AG08396 (cell line): ENCODE results near the gene CELSR1.
"Not testable (repeated sequence)": the region's sequence is repeated elsewhere in the genome, so short reads cannot be mapped to it uniquely, and the experiment has no call there.

Experiments used
- DNase-seq: peaks from one replicate; pipeline ENCODE4 v3.0.0; 2012; ENCODE audit warnings: low spot score, mixed read lengths

Gene CELSR1

DNA sequence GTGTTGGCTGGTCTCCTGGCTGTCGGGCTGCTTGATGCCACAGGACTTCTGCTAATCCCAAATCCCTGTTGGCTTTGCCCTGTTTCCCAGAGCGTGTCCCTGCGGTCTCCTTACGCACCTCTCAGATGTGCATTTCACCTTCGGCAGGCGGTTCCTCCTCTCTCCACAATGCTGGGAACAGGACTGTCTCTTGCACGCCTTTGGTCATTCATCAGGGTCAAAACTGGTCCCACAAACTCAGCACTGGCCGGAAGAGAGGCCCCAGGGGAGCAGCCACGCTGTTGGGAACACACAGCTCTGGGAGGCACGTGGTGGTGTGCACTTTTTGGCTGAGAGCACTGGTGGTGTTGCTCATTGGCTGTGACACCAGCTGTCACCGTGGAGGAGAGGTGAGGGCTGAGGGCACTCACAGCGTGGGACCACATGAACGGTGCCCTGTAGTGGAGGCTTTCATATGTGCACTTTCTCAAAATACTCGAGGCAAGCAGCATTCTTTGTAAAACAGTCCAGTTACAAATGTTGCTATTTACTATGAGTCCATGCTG is 217.2 kb downstream of the CELSR1 start:
- DNase-seq = no peak

DNA sequence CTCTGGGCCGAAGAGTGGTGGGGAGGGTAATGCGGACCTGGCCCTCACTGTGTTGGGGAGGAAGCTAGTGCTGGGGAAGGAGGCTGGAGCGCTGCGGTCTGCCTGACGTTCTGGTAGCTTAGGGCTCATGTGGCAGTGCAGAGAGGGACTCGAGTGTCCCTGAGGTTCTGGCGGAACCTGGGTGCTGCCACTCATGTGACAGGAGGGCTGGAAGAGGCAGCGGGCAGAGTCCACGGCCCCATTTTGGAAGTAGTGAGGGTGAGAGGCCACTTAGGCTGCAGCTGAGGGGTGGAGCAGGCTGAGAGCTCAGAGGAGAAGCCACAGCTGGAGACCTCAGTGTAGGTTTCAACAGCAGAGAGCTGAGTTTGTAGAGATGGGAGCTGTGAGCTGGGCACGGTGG is 218.1 kb downstream of the CELSR1 start:
- DNase-seq = no peak

DNA sequence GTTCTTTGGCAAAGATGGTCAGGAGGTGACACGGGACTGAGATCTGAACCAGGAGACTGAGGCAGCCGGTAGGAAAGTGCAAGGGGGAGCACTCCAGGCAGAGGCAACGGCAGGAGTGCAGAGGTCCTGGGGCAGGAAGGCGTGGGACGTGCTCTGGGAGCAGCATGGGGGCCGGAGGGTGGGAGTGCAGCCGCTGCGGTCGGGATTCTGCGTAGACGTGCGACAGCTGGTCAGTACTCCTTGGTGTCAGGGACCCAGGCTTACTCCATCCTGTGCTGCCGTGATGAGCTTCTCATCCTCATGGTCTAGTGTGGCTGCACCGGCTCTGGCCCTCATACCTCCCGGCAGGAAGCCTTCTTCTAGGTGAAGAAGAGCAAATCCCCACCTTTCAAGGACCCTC is 218.8 kb downstream of the CELSR1 start:
- no peak for DNase-seq

GRCh38 chr22:46317646-46318045 is 219.8 kb downstream of the CELSR1 start:
- DNase-seq = no peak

DNA sequence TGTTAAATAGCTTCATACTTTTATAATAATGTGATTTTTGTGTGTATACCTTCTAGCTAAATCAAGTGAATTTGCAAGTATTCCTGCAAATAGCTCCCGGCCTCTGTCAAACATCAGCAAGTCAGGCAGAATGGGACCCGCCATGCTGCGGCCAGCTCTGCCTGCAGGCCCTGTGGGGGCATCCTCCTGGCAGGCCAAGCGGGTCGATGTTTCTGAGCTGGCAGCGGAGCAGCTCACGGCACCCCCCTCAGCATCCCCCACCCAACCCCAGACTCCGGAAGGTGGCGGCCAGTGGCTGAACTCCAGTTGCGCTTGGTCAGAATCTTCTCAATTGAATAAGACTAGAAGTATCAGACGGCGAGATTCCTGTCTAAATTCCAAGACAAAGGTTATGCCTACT is 221.4 kb downstream of the CELSR1 start:
- DNase-seq = no peak

DNA sequence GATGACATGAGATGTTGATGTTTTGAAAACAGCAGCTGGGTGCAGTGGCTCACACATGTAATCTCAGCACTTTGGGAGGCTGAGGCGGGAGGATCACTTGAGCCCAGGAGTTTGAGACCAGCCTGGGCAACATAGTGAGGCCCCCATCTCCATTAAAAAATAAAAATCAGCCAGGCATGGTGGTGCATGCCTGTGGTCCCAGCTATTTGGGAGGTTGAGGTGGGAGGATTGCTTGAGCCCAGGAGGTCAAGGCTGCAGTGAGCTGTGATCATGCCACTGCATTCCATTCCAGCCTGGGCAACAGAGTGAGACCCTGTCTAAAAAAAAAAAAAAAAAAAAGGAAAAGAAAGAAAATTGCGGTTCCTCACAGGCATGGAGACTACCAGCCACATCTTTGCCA is 224.6 kb downstream of the CELSR1 start:
- not testable (repeated sequence) for DNase-seq

DNA sequence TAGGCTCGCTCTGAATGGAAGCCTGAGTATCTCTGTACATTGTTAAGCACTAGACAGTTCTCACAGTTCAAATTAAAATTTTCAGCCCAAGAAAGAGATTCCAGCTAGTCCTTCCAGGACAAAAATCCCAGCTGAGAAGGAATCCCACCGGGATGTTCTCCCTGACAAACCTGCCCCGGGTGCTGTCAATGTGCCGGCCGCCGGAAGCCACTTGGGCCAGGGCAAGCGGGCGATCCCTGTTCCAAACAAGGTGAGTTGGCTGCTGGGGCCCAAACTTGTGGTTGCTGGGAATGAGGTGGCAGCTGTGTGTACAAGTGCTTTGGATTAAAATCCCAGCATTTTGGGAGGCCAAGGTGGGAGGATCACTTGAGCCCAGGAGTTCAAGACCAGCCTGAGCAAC is 225.4 kb downstream of the CELSR1 start:
- DNase-seq = no peak
